Endodermal cell (in vitro differentiated cells): ENCODE data around the gene RPA3. TPM values are rescaled to one million over a fixed set of nuclear protein-coding genes. Genes with fewer than 3 reads are reported as not detected.

Experiments
- DNase-seq: peaks from one replicate; pipeline ENCODE4 v3.0.0-alpha.2; 2017
- H3K27ac ChIP-seq: 2 replicates; pipeline ENCODE4 v1.5.1; 2013; ENCODE audit warnings: mild to moderate bottlenecking, low read depth, low read length, moderate library complexity
- H3K27me3 ChIP-seq: 2 replicates; pipeline ENCODE4 v1.6.1; 2013; ENCODE audit warnings: mild to moderate bottlenecking, low read length, moderate library complexity; ENCODE audit not compliant: insufficient read depth, control insufficient read depth, poor library complexity, severe bottlenecking
- H3K36me3 ChIP-seq: 2 replicates; pipeline ENCODE4 v1.7.0; 2013; ENCODE audit warnings: mild to moderate bottlenecking, low read length, moderate library complexity; ENCODE audit not compliant: control insufficient read depth, insufficient read depth
- H3K4me1 ChIP-seq: one replicate; pipeline ENCODE4 v1.7.0; 2013; ENCODE audit warnings: low read length; ENCODE audit not compliant: control insufficient read depth, insufficient read depth
- H3K4me3 ChIP-seq: 2 replicates; pipeline ENCODE4 v1.5.1; 2013; ENCODE audit warnings: mild to moderate bottlenecking, low read length, moderate library complexity
- H3K9ac ChIP-seq: 2 replicates; pipeline ENCODE4 v1.6.1; 2013; ENCODE audit warnings: mild to moderate bottlenecking, low read length, moderate library complexity; ENCODE audit not compliant: poor library complexity, severe bottlenecking; ENCODE audit errors: extremely low read depth
- H3K9me3 ChIP-seq: 2 replicates; pipeline ENCODE4 v1.6.1; 2013; ENCODE audit warnings: mild to moderate bottlenecking, low read length, moderate library complexity; ENCODE audit not compliant: control insufficient read depth
- H3K27ac Mint-ChIP-seq: 2 replicates; pipeline ENCODE4 v1.8.0; 2020; ENCODE audit warnings: mixed read lengths
- H3K27me3 Mint-ChIP-seq: 2 replicates; pipeline ENCODE4 v1.8.0; 2021; ENCODE audit warnings: mild to moderate bottlenecking, mixed read lengths; ENCODE audit not compliant: insufficient read depth
- H3K36me3 Mint-ChIP-seq: 2 replicates; pipeline ENCODE4 v1.8.0; 2020; ENCODE audit warnings: low read depth, mixed read lengths
- H3K4me1 Mint-ChIP-seq: 2 replicates; pipeline ENCODE4 v1.8.0; 2020; ENCODE audit warnings: mixed read lengths
- H3K4me3 Mint-ChIP-seq: 2 replicates; pipeline ENCODE4 v1.8.0; 2020; ENCODE audit warnings: mild to moderate bottlenecking, moderate library complexity, mixed read lengths
- H3K9me3 Mint-ChIP-seq: 2 replicates; pipeline ENCODE4 v1.8.0; 2020; ENCODE audit warnings: mild to moderate bottlenecking, mixed read lengths
- WGBS, 2 experiments: methylation state at CpG; one replicate each; pipeline versions ENCODE4 v1.1.5 to v1.1.7; 2013; ENCODE audit warnings: missing lambda C conversion rate in 2 of 2, mixed read lengths in 1 of 2; ENCODE audit not compliant: insufficient coverage in 1 of 2, insufficient read length in 1 of 2; 5-methylcytosine and 5-hydroxymethylcytosine counted together
- total RNA-seq, 2 donors: library from RNA; stranded (reverse); fragmentation: NEBNext Ultra II Directional in 1 of 2; extraction: Animal tissue kit (Norgen Biotek cat#: 25700) in 1 of 2; gene quantifications; 2 replicates in 1 of 2; 3 replicates in 1 of 2; pipeline ENCODE4 v1.2.1, GENCODE V29; 2021
- TF ChIP-seq, protein P1 (sequence below): fragments of 200-600 bp; sonication (generic); conservative IDR thresholded peaks from 2 replicates; pipeline ENCODE4 v1.5.0; 2021; ENCODE audit warnings: antibody characterized with exemption, mild to moderate bottlenecking

The RPA3 gene
- total RNA-seq, 2 donors from 2014 or later, result 65.5 to 97.8 TPM

- TF ChIP-seq, protein P1, sequence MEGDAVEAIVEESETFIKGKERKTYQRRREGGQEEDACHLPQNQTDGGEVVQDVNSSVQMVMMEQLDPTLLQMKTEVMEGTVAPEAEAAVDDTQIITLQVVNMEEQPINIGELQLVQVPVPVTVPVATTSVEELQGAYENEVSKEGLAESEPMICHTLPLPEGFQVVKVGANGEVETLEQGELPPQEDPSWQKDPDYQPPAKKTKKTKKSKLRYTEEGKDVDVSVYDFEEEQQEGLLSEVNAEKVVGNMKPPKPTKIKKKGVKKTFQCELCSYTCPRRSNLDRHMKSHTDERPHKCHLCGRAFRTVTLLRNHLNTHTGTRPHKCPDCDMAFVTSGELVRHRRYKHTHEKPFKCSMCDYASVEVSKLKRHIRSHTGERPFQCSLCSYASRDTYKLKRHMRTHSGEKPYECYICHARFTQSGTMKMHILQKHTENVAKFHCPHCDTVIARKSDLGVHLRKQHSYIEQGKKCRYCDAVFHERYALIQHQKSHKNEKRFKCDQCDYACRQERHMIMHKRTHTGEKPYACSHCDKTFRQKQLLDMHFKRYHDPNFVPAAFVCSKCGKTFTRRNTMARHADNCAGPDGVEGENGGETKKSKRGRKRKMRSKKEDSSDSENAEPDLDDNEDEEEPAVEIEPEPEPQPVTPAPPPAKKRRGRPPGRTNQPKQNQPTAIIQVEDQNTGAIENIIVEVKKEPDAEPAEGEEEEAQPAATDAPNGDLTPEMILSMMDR, result no peak
- Mint-ChIP-seq H3K36me3 (no peaks in the 10 kb centered on the region), H3K27me3 (peaks cover 15% of the 10 kb centered on the region), H3K4me1 (peaks cover 44% of the 10 kb centered on the region), H3K9me3 (no peaks in the 10 kb centered on the region), H3K27ac (no peak overlapping the region), H3K4me3 (no peak overlapping the region)
- H3K4me1 ChIP-seq, result peaks cover 16% of the 10 kb centered on the region
- peaks cover 48% of the 10 kb centered on the region for H3K27me3 ChIP-seq
- no peak overlapping the region for H3K4me3 ChIP-seq
- no peaks in the 10 kb centered on the region for H3K9me3 ChIP-seq
- H3K36me3 ChIP-seq, result no peaks in the 10 kb centered on the region
- H3K9ac ChIP-seq, result no peak overlapping the region
- DNase-seq, result no peak
- H3K27ac ChIP-seq, result peak overlapping the region; percentile 69
- 89 to 93% methylated on average over 3 to 4 of the region's 4 CpGs for WGBS, 2 experiments
Measured at GRCh38 chr7:7706556-7707172, 11.7 kb downstream of the RPA3 start.

GRCh38 chr7:7706101-7706511, 12.3 kb downstream of the RPA3 start:
- Mint-ChIP-seq H3K9me3 (no peaks in the 10 kb centered on the region), H3K36me3 (no peaks in the 10 kb centered on the region), H3K4me1 (peaks cover 47% of the 10 kb centered on the region), H3K4me3 (no peak overlapping the region), H3K27me3 (peaks cover 15% of the 10 kb centered on the region), H3K27ac (no peak overlapping the region)
- peaks cover 45% of the 10 kb centered on the region for H3K27me3 ChIP-seq
- H3K9ac ChIP-seq, result no peak overlapping the region
- H3K4me3 ChIP-seq, result no peak overlapping the region
- no peaks in the 10 kb centered on the region for H3K36me3 ChIP-seq
- H3K9me3 ChIP-seq, result no peaks in the 10 kb centered on the region
- 92 to 100% methylated on average over 1 of the region's 1 CpG for WGBS, 2 experiments
- no peak for DNase-seq
- H3K27ac ChIP-seq, result no peak overlapping the region
- H3K4me1 ChIP-seq, result peaks cover 16% of the 10 kb centered on the region
- TF ChIP-seq, protein P1, result no peak

- Mint-ChIP-seq H3K27ac (no peak overlapping the region), H3K4me3 (no peak overlapping the region), H3K27me3 (peaks cover 11% of the 10 kb centered on the region), H3K4me1 (peaks cover 47% of the 10 kb centered on the region), H3K36me3 (no peaks in the 10 kb centered on the region), H3K9me3 (no peaks in the 10 kb centered on the region)
- DNase-seq, result no peak
- TF ChIP-seq, protein P1, result no peak
- H3K27ac ChIP-seq, result no peak overlapping the region
- 100% methylated on average over 2 of the region's 2 CpGs; no CpG with 5 or more reads in 1 of the 2 experiments for WGBS, 2 experiments
- no peak overlapping the region for H3K4me3 ChIP-seq
- no peak overlapping the region for H3K9ac ChIP-seq
- H3K4me1 ChIP-seq, result peaks cover 16% of the 10 kb centered on the region
- H3K36me3 ChIP-seq, result no peaks in the 10 kb centered on the region
- no peaks in the 10 kb centered on the region for H3K9me3 ChIP-seq
- peaks cover 37% of the 10 kb centered on the region for H3K27me3 ChIP-seq
Measured at GRCh38 chr7:7705318-7705717, 13.1 kb downstream of the RPA3 start.
